ENCODE measurements around the gene NR2F1. TPM values are rescaled to one million over a fixed set of nuclear protein-coding genes. Genes with fewer than 3 reads are reported as not detected.
A peak's percentile ranks its signal among the peaks of the same experiment; 100 is the strongest.

Gene NR2F1
- total RNA-seq, 1 donor: 0.42 TPM

DNA sequence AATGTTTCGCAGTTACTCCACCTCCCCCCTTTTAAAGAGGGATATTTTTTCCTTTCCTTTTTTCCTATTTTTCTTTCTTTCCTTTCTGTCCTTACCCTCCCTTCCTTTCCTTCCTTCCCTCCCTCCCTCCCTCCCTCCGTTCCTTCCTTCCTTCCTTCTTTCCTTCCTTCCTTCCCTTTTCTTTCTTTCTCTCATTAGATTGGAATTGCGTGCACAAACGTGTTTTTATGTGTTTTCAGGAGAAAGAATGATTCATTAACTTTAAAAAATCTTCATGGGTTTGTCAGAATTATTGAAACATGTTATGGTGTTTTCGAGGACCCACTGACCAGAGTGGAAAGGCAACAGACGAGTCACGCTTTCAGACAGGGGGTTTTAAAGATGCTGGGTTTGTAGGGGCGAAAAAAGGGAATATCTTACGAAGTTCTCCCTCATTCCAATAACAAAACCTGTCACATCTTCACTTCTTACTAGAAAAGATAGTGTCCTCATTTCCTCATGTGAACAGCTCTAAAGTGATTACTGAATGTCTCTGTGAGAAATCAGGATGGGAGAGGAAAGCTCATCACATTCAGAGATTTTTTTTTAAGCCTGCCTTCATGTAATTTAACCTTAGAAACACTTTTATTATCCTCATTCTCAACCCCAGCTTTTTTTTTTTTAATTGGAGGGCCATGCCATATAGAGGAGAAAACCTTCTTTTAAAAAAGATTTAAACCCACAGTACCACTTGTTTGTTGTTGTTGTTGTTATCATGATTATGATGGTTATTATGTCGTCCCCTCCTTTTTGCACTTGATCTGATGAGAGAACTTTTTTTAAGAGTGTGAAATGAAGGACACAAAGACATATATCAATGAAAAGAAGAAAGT lies 21.9 kb downstream of the NR2F1 start:
- Histone ChIP-seq H3K4me3 (ENCODE audit: low read length) (no peak overlapping the region), H3K27me3 (ENCODE audit: insufficient read depth, low read length) (peaks cover 100% of the 10 kb centered on the region), H3K4me1 (ENCODE audit: insufficient read depth, low read length) (peaks cover 7% of the 10 kb centered on the region), H3K9me3 (ENCODE audit: low read depth, low read length) (no peaks in the 10 kb centered on the region)

DNA sequence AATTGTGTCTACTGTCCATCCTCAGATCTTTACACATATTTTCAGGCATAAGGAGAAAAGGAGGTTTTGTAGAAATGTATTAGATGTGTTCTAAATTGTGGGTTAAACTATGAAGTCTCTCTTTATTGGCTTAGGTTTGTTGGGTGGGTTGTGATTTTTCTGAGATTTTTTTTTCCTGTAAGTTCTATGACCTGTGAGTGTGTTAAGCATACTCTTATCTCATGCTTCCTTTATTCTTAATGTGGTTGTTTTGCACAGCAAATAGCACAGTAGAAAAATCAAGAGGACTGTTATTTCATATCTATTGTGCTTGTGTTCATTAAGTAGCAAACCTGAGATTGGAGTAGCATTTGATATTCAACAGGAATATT lies 23.3 kb downstream of the NR2F1 start:
- Histone ChIP-seq H3K4me3 (ENCODE audit: low read length) (no peak overlapping the region), H3K4me1 (ENCODE audit: insufficient read depth, low read length) (peaks cover 7% of the 10 kb centered on the region), H3K9me3 (ENCODE audit: low read depth, low read length) (no peaks in the 10 kb centered on the region), H3K27me3 (ENCODE audit: insufficient read depth, low read length) (peaks cover 100% of the 10 kb centered on the region)

DNA sequence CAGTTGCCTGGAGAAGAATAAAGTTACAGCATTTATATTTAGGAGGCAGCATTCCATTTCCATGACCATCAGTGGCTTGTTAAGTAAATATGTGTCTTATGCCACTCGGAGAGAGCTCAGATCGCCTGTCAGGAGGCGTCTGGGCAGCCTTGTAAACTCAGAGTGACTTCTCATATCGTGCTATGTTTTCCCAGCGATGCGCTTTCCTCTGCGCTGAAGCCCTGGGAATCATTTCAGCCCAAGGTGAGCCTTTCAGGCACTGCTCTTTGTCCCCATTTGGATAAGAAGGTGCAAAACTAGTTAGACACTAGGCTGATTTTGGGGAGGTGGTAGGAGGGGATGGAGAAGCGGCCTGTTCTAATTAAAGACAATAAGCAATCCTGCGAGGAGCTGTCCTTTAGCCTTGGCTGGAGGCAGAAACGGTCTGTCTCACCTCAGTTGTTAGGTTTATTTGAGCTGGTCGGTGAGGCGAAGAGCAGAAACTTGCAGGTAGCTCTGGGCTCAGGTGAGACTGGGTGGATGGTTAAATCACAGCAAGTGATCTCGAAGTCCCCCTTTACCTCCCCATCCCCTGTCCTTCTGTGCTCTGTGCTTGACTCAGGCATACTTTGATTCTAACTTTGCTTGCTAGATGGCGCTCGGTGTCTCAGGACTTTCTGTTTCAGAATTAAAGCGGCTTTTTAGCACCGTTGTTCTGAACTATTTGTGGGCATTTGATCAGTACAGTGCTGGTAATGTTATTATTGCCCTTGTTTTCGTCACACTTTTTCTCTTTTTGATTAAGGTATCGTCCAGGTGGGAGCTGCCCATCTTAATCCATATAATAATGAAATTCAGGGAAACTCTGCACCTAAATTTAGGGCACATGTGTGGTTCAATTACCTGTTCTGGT lies 24.6 kb downstream of the NR2F1 start:
- Histone ChIP-seq H3K4me3 (ENCODE audit: low read length) (no peak overlapping the region), H3K4me1 (ENCODE audit: insufficient read depth, low read length) (peaks cover 7% of the 10 kb centered on the region), H3K27me3 (ENCODE audit: insufficient read depth, low read length) (peaks cover 99% of the 10 kb centered on the region), H3K9me3 (ENCODE audit: low read depth, low read length) (no peaks in the 10 kb centered on the region)

DNA sequence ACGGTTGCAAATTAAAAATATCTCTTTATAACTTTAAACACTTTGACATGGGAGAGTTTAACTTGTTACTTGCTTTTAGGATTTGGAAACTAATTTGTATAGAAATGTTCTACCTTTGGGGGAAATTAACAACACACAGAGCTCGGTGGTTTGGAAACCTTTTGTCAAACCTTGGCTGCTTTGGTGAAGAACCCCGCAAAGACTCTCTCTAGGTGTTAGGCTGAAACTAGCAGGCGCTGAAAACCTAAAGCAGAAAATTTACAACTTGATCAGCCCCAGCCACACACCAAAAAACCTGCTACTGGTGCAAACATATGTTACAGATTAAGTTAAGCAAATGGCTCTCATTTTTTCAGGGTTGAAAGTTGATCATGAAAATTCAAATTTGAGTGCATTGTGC lies 25.8 kb downstream of the NR2F1 start:
- Histone ChIP-seq H3K27me3 (ENCODE audit: insufficient read depth, low read length) (peaks cover 99% of the 10 kb centered on the region), H3K9me3 (ENCODE audit: low read depth, low read length) (no peaks in the 10 kb centered on the region), H3K4me3 (ENCODE audit: low read length) (no peak overlapping the region), H3K4me1 (ENCODE audit: insufficient read depth, low read length) (peaks cover 7% of the 10 kb centered on the region)

DNA sequence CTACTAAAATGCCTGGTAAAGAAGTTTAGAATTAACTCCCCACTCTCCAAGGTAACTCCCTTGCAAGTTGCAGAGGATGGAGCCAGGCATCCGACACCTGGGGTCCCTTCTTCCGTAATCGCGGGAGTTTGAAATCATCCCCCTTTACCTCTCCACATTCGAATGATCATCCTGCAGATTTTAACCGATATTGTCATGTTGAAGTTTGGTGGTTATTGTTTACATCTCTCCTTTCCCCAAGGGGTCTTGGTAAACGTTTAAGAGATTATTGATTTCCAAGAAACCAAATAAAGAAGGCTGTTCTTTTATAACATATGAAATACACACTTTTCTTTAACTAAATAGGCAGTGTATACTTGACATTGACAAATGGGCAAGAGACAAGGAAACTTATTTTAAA lies 26.7 kb downstream of the NR2F1 start:
- H3K9me3 ChIP-seq (ENCODE audit: low read depth, low read length): no peaks in the 10 kb centered on the region
- no peak overlapping the region for H3K4me3 ChIP-seq (ENCODE audit: low read length)
- H3K27me3 ChIP-seq (ENCODE audit: insufficient read depth, low read length): peaks cover 99% of the 10 kb centered on the region
- H3K4me1 ChIP-seq (ENCODE audit: insufficient read depth, low read length): peaks cover 7% of the 10 kb centered on the region

DNA sequence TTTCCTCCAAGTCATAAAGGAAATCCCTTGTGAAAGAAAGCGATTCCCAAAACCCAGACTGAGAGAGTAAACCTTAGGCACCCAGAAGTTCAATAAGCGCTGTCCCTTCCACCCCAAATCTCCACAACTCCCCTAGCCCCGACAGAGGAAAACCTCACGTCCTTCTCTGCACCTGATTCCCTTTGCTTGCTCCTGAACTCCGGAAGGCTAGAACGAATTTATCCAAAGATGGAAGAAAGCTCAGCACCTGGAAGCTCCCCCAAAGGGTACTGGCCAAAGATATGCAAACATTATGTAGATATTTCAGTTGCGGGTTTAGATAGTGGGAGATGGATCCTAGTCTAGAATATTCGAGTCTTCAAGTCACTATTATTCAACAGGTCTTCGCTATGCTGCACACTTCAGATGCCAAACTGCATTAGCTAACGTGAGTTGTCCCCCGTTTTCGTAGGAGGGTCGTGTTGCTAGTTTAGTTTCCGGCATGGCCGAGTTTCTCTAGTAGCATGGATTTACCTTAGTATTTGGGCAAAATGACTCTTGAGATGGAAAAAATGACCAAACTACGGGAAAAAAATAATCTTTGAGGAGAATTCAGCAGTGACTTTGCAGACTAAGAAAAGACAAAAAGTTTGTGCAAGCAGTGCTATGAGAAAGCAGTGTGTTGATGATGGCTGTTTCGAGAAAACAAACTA lies 27.7 kb downstream of the NR2F1 start:
- H3K4me1 ChIP-seq (ENCODE audit: insufficient read depth, low read length): peaks cover 7% of the 10 kb centered on the region
- H3K4me3 ChIP-seq (ENCODE audit: low read length): no peak overlapping the region
- H3K27me3 ChIP-seq (ENCODE audit: insufficient read depth, low read length): peaks cover 99% of the 10 kb centered on the region
- no peaks in the 10 kb centered on the region for H3K9me3 ChIP-seq (ENCODE audit: low read depth, low read length)

DNA sequence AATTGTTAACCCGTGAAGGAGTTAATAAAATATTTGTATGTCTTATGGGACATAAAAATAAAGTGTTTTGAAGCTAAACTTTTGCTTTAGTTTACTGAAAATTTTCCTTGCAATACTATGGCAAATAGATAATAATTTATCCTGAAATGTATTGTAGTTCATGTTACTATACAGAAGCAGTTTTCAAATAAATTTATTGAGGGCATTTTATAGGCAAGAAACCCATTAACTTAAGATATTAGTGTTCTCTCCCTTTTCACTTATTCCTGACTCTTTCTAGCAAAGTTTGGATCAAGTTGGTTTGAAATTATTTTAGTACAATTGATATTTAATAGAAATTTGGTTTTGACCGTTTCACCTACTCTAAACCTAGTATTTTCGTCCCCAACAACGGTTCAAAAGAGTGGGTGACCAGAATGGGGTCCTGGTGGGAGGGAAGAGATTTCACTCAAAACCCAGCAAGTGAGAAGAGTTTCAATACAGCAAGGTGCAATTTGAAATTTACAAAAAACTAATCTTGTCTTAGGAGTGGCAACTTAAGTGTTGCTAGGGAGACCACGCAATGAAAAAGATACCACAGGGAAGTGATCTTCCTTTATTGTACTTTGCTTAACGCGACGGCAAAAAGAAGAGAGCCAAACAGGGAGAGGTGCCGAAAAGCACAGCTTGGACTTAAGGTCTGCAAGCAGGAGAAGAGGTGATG lies 28.4 kb downstream of the NR2F1 start:
- no peaks in the 10 kb centered on the region for H3K9me3 ChIP-seq (ENCODE audit: low read depth, low read length)
- peaks cover 99% of the 10 kb centered on the region for H3K27me3 ChIP-seq (ENCODE audit: insufficient read depth, low read length)
- H3K4me1 ChIP-seq (ENCODE audit: insufficient read depth, low read length): peaks cover 7% of the 10 kb centered on the region
- H3K4me3 ChIP-seq (ENCODE audit: low read length): no peak overlapping the region

DNA sequence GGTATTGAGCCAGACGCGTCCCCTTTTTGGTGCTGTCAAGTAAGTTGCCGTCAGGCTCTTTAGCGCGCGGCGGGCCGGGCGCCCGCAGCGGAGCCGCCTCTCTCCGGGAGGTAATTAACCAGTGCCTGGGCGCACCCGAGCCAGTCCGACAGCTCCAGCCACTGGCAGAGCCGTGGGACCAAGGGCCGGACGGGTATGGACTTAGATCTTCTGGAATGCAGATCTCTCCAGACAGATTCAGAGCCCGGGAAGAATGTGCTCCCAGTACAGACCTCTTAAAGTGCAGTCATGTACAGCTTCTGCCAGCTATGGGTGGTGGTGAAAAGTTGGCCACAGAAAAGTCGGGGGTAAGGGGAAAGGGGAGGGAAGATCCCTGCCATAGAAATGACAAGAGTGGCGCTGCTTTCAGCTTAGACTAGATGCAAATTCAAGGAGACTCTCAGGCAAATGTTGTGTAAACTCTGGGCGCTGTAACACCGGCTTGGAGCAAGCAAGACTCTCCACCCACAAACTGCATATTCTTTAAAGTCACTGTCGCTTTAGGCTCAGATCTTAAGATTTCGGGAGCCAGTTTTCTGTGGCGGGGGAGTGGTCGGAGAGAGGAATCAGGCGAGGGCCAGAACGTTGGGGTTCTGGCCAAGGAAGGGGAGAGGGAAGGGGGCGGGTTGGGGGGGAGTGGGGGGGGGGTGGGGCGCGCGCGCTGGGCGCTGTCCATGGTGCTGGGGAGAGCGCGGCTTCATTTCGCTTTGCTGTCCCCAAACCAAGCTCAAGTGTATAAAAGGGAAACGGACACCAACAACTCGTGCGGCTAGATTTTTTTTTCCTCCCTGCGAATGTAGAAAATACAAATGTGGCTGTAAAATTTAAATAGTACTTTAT lies 29.2 kb downstream of the NR2F1 start:
- Histone ChIP-seq H3K4me3 (ENCODE audit: low read length) (no peak overlapping the region), H3K4me1 (ENCODE audit: insufficient read depth, low read length) (peaks cover 7% of the 10 kb centered on the region), H3K9me3 (ENCODE audit: low read depth, low read length) (no peaks in the 10 kb centered on the region), H3K27me3 (ENCODE audit: insufficient read depth, low read length) (peaks cover 99% of the 10 kb centered on the region)

DNA sequence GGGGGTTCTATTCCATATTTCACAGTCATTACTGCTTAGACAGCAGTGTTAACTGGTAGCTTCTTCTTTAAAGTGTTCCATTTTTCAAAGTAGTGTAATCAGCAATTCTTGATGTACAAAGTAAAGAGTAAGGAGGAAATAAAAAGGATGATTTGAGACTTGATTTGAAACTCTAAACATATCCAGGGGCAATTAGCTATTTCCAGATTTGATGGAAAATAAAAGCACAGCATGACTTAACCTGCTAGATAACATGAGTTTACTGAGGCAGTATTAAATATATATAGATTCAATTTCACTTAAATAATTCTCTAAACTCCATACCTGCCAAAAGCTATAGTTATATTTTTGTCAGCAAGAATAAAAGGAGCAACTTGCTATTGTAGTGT lies 29.8 kb downstream of the NR2F1 start:
- Histone ChIP-seq H3K9me3 (ENCODE audit: low read depth, low read length) (no peaks in the 10 kb centered on the region), H3K27me3 (ENCODE audit: insufficient read depth, low read length) (peaks cover 94% of the 10 kb centered on the region), H3K4me3 (ENCODE audit: low read length) (no peak overlapping the region), H3K4me1 (ENCODE audit: insufficient read depth, low read length) (peaks cover 5% of the 10 kb centered on the region)

DNA sequence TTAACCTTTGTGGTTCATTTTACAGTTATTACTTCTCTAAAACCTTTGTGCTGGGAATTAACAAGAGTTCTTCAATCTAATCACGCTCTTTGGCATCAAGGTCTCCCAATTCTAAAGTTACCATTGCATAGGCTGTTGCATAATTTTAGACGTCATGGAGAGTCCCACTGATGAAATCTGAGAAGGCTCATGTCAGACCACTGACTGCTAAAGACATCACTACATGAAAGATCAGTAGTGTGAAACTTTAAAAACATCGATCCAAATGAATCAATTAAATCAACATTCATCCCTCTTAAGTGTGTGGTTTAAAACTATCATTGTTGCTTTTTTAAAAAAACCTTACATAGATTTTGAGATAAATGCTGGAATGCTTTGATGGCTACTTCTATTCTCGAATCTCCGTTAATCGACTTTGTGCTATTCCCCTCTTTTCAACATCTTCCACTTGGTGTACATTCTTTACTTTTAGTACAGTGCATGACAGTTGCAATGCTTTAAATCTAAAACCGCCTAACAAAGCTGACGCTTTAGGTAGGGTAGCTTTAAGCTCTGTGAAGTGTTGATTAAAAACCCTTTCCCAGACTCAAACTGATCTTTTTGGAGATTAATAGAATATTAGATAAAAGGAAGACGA lies 33.6 kb downstream of the NR2F1 start:
- Histone ChIP-seq H3K27me3 (ENCODE audit: insufficient read depth, low read length) (peaks cover 65% of the 10 kb centered on the region), H3K4me1 (ENCODE audit: insufficient read depth, low read length) (peaks cover 11% of the 10 kb centered on the region), H3K4me3 (ENCODE audit: low read length) (no peak overlapping the region), H3K9me3 (ENCODE audit: low read depth, low read length) (no peaks in the 10 kb centered on the region)

DNA sequence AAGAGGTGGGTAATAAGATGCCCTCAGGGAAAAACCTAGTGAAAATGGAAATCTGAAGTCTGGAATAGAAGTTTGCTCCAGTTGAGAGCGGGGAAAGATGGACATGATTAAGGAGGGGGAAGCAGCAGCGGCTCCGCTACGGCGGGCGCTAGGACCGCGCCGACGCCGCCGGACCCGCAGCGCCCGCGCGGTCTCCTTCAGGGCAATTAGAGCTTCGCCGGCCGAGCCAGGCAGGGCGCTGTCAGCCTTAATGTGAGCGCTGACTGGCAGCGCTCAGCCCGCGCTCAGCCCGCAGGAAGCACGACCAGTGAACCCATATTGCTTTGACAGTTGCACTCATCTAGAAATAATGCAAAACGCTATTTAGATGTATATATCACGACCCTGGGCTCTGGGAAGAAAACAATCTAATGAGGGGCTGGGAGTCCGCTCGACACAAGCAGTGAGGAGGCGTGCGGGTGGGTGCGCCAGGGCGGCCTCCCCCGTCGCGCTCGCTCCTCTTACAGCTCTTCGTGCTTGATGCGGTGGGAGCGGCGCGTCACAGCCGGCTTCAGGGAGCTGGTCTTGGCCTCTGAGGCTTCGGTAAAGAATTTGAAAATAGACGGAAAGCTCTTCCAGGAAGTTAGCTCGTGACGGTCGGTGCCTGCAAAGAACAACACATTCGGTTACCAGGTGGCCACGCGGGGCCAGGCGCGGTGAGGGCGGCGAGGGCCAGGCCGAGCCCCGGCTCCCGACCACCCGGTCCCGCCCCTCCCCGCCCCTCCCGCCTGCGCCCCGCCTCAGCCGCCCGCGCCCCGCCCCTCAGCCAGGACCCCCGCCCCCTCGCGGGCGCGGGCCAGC lies 37.7 kb downstream of the NR2F1 start:
- Histone ChIP-seq H3K4me1 (ENCODE audit: insufficient read depth, low read length) (peaks cover 12% of the 10 kb centered on the region), H3K4me3 (ENCODE audit: low read length) (peak overlapping the region; percentile 34), H3K9me3 (ENCODE audit: low read depth, low read length) (no peaks in the 10 kb centered on the region), H3K27me3 (ENCODE audit: insufficient read depth, low read length) (peaks cover 45% of the 10 kb centered on the region)

DNA sequence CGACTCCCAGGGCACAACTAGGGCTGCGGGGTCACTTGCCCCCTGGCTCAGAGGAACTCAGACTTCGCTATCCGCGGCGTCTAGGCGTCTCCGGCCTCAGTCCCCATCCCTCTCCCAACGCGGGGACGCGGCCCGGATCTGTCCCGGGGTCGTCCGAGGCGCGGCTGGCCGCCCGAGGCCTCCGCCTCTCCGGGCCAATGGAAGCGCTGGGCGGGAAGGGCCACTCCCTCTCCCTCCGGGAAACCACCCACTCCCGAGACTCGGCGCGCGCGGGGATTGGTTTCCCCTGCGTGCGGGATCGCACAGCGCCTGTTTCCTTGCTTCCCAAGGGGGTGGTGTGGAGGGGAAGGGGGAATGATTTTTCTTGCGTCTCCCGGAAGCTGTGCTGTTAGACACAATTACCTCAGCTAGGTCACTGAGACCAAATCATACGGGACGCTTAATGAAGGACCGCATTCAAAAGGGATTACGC lies 38.3 kb downstream of the NR2F1 start:
- H3K4me3 ChIP-seq (ENCODE audit: low read length): peak overlapping the region; percentile 6
- H3K9me3 ChIP-seq (ENCODE audit: low read depth, low read length): no peaks in the 10 kb centered on the region
- peaks cover 38% of the 10 kb centered on the region for H3K27me3 ChIP-seq (ENCODE audit: insufficient read depth, low read length)
- H3K4me1 ChIP-seq (ENCODE audit: insufficient read depth, low read length): peaks cover 12% of the 10 kb centered on the region

All from mononuclear cell (primary cell).